ENCODE measurements around the gene AGAP1.

AGAP1 gene

GRCh38 chr2:235769046-235769445 is 275.2 kb downstream of the AGAP1 start:
- no peak for DNase-seq (ENCODE audit: low read depth)

- DNase-seq (ENCODE audit: low read depth) = no peak
These were observed 277.3 kb downstream of the AGAP1 start for GRCh38 chr2:235770909-235771820.

- DNase-seq (ENCODE audit: low read depth) = no peak
These were observed 279.5 kb downstream of the AGAP1 start for GRCh38 chr2:235773188-235773928.

GRCh38 chr2:235774153-235774870 is 280.5 kb downstream of the AGAP1 start:
- DNase-seq (ENCODE audit: low read depth) = no peak

- DNase-seq (ENCODE audit: low read depth) = no peak
These were observed 282.7 kb downstream of the AGAP1 start for GRCh38 chr2:235776531-235776930.

- DNase-seq (ENCODE audit: low read depth) = peak; percentile 32
These were observed 285.6 kb downstream of the AGAP1 start for GRCh38 chr2:235779444-235779896.

GRCh38 chr2:235780401-235780800 is 286.6 kb downstream of the AGAP1 start:
- DNase-seq (ENCODE audit: low read depth) = no peak

- DNase-seq (ENCODE audit: low read depth) = no peak
These were observed 287.9 kb downstream of the AGAP1 start for GRCh38 chr2:235781775-235782174.

- no peak for DNase-seq (ENCODE audit: low read depth)
These were observed 290.9 kb downstream of the AGAP1 start for GRCh38 chr2:235784788-235785187.

- DNase-seq (ENCODE audit: low read depth) = no peak
These were observed 295.7 kb downstream of the AGAP1 start for GRCh38 chr2:235789552-235789951.

- peak; percentile 9 for DNase-seq (ENCODE audit: low read depth)
These were observed 299.4 kb downstream of the AGAP1 start for GRCh38 chr2:235793163-235793752.

GRCh38 chr2:235799281-235799680 is 305.4 kb downstream of the AGAP1 start:
- no peak for DNase-seq (ENCODE audit: low read depth)

- no peak for DNase-seq (ENCODE audit: low read depth)
These were observed 308.7 kb downstream of the AGAP1 start for GRCh38 chr2:235802542-235802941.

- DNase-seq (ENCODE audit: low read depth) = no peak
These were observed 309.2 kb downstream of the AGAP1 start for GRCh38 chr2:235803028-235803427.

GRCh38 chr2:235804676-235805075 is 310.8 kb downstream of the AGAP1 start:
- DNase-seq (ENCODE audit: low read depth) = no peak

- DNase-seq (ENCODE audit: low read depth) = no peak
These were observed 313.3 kb downstream of the AGAP1 start for GRCh38 chr2:235806986-235807750.

GRCh38 chr2:235808366-235808765 is 314.5 kb downstream of the AGAP1 start:
- no peak for DNase-seq (ENCODE audit: low read depth)

GRCh38 chr2:235810252-235810651 is 316.4 kb downstream of the AGAP1 start:
- no peak for DNase-seq (ENCODE audit: low read depth)

- no peak for DNase-seq (ENCODE audit: low read depth)
These were observed 317.0 kb downstream of the AGAP1 start for GRCh38 chr2:235810846-235811245.

- DNase-seq (ENCODE audit: low read depth) = no peak
These were observed 317.8 kb downstream of the AGAP1 start for GRCh38 chr2:235811446-235812184.

Data from stromal cell of bone marrow (primary cell).